ENCODE results near the gene C19orf25.
A peak's percentile ranks its signal among the peaks of the same experiment; 100 is the strongest.
"Not testable (repeated sequence)": the region's sequence is repeated elsewhere in the genome, so short reads cannot be mapped to it uniquely, and the experiment has no call there.

Gene C19orf25

DNA sequence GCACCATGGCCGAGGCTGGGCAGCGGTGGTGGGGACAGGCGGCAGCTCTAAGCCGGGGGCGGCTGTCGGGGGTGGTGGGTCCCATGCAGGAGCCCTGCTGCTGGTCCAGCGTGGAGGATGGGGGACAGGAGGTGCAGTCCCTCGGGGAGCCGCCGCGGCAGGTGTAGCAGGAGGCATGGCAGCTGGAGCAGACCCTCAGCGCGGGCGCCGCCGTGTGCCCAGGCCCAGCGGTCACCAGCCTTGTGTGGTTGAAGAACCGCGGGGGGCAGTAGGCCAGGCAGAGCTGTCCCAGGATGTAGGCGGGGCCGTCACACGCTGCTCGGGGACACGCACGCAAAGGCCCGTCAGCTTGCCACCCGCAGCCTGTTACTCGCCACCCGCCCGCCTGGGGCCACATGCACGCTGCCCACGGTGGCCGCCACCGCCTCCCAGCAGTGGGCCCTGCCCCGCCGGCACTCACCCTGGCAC lies 2.9 kb upstream of the C19orf25 start:
- DNase-seq (ENCODE audit: low read depth in 3 of 3), result no peak

DNA sequence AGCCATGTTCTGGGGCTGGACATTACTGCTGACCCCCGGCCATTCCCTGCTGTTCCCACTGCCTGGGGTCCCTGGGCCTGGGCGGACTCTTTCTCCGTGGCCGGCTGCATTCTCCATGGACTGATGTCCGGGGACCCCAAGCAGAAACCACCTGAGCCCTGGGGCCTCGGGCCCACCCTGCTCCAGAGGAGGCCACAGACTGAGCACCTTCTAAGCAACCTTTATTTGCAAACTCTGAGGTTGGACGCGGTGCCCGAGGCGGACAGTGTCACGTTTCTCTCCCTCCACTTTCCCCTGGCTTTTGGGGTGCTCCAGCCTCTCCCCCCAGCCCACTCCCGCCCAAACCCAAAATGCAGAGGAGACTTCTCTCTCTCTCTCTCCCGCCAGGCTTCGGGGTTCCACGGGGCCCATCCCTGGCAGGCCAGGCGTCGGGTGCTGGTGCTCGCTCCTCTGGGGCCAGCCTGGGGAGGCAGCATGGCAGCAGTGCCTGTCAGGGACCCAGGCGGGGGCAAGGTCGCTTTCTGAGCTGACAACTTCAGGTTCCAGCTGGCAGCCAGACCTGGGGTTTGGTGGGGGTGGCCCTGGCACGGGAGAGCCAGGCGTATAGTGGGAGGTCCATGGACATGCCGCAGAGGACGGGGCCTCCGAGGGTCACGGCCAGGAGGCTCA lies 2.3 kb upstream of the C19orf25 start:
- DNase-seq (ENCODE audit: low read depth in 3 of 3), result no peak

DNA sequence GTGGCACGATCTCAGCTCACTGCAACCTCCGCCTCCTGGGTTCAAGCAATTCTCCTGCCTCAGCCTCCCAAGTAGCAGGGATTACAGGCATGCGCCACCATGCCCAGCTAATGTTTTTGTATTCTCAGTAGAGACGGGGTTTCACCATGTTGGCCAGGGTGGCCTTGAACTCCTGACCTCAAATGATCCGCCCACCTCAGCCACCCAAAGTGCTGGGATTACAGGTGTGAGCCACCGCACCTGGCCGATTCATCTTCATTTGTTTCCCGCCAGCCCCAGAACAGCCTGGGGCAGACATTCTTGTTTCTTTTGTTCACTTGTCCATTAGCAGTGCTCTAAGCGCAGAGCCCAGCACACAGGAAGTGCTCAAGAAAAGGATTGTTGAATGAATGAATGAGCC lies 2.0 kb downstream of the C19orf25 start:
- not testable (repeated sequence) for DNase-seq (ENCODE audit: low read depth in 3 of 3)

DNA sequence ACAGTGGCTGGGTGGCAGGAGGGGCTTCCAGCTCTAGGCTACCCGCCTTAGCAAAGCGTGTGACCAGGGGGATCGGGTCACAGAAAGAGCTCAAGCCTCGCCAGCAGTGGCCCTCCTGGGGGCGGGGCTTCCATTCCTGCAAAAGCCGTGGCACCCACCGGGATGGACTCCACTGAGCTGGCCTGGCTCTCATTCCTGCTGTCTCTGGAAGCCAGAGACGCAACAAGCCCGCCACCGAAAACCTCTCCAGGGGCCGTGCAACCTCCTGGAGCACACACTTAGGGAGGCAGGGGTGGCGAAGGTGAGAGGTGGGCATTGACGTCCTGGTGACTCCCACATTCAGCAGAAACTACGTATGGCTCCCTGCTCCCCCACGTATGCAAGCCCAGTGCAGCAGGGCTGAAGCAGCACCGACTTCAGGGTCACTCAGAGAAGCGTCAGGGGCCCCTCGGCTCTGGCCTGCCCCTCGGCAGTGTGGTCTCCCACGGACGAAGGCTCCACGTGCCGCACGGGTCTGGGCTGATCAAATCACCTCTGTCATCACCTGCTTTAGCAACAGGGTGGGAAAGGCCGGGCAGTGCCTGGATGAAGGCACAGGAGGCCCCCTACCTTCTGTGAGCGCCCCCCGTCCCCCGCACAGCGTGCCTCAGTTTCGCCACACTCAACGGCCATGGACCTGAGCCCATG lies 3.1 kb downstream of the C19orf25 start:
- no peak for DNase-seq (ENCODE audit: low read depth in 3 of 3)

DNA sequence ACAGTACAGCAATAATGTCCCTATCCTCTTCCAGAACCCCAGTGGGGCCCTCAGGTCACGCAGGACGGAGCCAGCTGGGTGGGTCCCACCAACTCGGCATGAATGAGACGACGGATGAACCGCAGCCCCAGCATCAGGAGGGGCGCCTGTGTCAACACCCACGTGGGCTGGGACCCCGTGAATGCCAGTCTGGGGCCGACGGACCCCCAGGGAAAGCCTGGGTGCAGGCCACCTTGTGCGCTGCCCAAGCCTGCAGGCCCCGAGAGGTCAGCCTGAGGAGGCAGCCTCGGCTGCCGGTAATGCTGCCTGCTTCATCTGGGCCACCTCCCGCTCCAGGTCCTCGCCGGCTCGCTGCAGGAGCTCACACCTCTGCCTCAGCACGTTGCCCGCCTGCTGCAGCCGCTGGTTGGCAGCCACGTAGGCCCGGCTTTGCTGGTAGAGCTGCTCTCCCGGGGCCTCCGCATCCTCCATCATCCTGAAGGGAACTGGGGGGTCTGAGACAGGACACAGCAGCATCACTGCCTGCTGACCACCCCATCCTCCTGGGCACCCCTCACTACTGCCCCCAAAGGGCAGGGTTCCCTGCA lies 4.2 kb downstream of the C19orf25 start:
- DNase-seq (ENCODE audit: low read depth in 3 of 3), result no peak

DNA sequence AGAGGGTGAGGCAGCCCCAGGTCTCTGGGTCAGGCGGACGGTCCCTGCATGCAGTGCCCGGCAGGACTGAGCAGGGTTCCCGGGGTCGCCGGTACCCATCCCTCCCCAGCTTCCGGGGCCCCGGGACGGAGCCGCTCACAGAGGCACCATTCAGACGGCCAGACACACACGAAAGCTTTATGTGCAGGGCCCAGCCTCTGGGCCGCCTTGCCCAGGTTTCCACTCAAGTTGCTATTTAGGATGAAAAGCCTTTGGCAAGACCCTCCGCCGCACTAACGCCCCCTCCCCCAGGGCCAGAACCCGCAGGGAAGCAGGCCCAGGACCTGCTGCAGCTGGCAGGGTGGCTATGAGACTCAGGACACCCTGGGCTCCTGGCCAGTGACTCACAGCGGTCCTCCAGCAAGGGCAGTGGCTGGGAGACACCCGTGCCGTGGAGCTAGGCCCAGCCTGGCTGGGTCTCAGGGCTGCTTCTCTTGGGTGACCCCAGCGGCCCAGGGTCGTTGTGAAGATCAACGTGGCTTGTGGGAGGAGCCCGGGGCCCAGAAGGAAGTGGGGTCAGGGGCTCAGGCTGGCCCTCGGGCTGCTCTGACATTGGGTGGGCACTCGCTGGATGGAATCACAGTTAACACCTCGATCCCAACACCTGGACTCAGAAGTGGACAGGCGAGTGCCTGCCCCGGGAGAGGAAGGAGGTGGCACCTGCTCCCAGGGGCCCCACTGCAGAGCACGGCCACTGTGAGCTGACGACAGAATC lies 4.8 kb downstream of the C19orf25 start:
- no peak for DNase-seq (ENCODE audit: low read depth in 3 of 3)

DNA sequence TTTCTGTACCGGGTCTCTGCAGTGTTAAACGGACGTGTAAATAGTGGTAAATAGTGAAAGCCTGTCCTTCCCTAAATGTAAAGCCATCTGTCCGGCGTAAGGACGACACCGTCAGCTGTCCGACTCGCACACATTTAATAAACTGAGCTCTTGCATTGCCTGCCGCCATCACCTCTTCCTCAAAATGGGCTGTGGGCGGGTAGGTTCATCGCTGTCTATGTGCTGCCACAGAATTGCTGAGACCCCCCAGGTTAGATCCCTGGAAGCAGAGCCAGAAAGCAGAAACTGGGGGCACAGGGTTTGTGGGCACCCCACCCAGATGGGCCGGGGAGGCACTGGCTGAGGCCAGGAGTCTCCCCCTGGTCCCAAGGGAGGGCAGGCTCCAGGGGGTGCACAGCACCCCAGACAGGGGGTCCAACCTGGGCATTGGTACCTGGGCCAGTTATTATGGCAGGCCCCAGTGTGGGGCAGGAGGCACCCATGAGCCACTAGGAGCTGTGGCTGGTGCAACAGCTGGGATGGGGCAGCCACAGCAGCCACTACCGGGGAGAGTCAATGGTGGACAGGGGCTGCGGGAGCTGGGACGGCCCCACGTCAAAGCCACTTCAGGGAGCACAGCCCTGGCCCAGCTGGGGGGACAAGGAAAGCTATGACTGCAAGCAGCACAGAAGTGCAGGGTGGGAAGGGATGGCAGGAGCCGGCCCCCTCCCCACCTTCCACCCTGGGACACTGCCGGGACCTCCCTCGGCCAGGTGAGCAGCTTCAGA lies 5.7 kb downstream of the C19orf25 start:
- no peak for DNase-seq (ENCODE audit: low read depth in 3 of 3)

DNA sequence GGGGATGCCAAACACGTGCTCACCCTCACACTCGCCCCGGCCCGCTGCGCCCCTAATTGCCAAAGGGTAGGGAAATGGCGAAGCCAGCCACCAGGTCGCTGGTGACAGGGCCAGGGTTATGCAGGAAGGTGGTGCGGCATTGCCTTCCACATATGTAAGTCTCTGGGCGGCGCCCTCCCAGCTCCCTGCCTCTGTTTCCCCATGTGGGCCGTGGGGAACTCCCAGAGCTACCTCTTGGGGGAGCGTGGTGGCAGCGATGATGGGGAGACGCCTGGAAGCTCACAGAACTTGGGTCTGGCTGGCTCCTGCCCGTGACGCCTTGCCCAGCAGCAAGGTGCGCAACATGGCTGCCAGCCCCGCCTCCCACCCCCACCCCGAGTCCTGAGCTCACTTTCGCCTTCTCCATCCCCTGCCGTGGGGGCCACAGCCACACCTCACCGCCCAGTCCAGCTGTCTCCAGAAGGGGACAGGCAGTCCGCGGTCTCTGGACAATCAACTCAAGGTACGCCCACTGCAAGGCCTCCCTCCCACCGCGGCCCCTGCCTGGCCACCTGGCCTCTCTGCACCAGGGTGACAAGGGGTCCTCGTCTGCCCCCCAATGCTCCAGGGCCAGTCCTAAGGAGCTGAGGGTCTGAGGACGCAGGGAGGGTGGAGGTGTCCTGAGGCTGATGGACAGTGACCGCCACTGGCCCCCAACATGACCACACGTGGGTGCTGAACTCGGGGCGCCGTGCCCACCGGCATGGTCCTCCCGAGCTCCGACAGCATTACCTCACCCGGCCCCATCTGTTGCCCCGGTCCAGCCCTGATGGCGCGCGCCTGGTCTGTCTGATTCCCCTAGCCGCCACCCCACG lies 6.6 kb downstream of the C19orf25 start:
- DNase-seq (ENCODE audit: low read depth in 3 of 3), result no peak

DNA sequence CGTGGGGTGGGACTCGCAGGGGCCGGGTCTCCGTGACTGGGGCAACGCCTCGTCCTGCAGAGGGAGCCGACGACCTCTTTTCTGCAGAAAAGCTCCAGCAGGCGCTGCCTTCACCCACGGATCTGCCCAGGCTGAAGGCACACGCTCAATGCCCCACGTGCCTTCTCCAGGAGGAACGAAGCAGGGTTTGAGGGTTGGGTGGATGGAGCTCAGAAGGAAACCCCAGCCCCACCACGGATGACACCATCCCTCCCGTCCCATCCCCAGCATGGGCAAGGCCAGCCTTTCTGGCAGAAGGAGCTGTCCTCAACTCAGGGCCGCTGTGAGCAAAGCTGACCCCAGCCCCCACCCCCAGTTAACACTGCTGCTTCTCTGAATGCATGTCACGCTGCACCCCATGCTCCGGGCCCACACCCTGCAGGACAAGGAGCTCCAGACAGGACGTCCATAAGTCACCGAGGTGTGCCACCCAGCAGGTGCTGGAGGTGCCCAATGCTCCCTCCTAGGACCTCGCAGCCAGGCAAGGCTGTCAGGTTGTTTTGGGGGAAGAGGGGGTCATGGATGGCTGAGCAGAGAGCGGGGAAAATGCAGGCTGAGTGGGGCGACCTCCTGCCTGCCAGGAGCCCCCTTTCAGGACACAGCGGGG lies 7.4 kb downstream of the C19orf25 start:
- no peak for DNase-seq (ENCODE audit: low read depth in 3 of 3)

DNA sequence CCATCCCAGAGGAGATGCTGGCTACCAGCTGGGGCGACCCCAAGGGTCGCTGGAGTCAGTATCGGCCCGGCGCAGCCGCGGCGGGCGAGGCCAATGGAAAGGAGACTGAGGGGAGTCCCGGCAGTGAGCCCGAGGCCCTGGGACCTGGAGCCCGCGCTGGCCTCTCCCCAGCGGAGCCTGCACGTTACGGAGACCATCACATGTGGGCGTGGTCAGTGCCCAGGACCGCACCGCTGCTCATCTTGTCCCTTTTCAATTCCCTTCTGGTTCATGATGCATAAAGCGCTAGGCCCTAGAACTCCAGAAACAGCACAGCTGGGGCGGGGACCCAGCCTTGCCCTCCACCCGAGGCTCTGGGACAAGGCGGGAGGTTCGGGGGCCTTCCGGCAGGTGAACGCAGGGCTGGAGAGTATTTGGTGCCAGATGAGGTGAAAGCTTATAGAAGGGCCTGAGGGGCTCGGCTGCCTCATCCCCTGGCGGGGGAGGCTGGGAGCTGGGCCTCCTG lies 8.0 kb downstream of the C19orf25 start:
- no peak for DNase-seq (ENCODE audit: low read depth in 3 of 3)

DNA sequence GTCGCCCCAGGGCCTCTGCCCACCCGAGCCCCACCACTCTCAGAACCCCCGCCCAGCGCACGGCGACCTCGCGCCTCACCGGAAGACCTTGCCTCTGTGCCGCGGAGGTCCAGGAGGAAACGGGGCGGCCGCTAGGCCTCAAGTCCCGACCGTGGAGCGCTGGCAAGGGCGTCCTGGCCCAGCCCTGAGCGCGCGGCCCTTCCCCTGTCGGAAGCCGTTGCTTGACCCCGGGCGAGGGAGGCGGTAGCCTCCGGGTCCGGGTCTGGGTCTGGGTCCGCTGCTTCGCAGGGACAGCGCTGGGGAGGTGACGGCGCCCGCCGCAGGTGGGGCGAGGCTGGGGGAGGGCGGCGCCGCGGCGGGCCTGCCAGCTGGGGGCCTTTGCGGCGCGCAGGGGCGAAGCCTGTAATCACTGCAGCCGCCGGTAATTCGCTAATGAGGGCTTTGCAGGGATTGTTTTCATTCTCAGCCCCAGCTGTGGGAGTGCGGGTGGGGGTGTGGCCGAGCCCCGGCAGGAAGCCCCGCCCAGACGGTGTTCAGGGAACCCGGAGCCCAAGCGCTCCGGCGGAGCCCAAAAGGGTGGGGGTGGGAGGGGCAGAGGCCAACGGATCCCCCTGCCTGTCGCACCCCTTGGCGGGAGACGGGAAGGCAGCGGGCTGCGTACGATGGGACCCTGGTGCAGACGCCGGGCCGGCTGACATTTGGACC lies 8.6 kb downstream of the C19orf25 start:
- DNase-seq (ENCODE audit: low read depth in 3 of 3), result peak in 2 of 3 donors; percentile 43 to 60

DNA sequence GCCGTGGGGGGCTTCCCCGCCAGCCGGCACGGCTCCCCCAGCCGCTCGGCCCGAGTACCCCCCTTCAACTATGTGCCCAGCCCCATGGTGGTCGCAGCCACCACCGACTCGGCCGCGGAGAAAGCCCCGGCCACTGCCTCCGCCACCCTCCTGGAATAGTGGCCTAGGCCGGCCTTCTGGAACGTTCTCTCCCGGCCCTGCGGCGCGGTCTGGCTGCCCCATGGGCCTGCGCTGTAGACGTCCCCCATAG lies 9.0 kb downstream of the C19orf25 start:
- DNase-seq (ENCODE audit: low read depth in 3 of 3), result no peak

DNA sequence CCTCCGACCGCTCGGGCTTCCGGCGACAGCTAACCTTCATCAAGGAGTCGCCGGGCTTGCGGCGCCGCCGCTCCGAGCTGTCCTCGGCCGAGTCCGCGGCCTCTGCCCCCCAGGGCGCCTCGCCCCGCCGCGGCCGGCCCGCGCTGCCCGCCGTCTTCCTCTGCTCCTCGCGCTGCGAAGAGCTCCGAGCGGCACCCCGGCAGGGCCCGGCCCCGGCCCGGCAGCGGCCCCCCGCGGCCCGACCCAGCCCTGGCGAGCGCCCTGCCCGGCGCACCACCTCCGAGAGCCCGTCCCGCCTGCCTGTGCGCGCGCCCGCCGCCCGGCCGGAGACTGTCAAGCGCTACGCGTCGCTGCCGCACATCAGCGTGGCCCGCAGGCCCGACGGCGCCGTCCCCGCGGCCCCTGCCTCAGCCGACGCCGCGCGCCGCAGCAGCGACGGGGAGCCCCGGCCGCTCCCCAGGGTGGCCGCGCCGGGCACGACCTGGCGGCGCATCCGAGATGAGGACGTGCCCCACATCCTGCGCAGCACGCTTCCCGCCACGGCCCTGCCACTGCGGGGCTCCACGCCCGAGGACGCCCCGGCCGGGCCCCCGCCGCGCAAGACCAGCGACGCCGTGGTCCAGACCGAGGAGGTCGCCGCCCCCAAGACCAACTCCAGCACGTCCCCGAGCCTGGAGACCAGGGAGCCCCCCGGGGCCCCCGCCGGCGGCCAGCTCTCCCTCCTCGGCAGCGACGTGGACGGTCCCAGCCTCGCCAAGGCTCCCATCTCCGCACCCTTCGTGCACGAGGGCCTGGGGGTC lies 9.6 kb downstream of the C19orf25 start:
- DNase-seq (ENCODE audit: low read depth in 3 of 3), result no peak

DNA sequence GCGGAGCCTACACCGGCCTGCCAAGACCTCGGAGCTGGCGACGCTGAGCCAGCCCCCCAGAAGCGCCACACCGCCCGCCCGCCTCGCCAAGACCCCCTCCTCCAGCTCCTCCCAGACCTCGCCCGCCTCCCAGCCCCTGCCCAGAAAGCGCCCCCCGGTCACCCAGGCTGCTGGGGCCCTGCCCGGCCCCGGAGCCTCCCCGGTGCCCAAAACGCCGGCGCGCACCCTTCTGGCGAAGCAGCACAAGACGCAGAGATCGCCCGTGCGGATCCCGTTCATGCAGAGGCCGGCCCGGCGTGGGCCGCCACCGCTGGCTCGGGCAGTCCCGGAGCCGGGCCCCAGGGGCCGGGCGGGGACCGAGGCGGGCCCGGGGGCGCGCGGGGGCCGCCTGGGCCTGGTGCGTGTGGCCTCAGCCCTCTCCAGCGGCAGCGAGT lies 10.2 kb downstream of the C19orf25 start:
- no peak for DNase-seq (ENCODE audit: low read depth in 3 of 3)

DNA sequence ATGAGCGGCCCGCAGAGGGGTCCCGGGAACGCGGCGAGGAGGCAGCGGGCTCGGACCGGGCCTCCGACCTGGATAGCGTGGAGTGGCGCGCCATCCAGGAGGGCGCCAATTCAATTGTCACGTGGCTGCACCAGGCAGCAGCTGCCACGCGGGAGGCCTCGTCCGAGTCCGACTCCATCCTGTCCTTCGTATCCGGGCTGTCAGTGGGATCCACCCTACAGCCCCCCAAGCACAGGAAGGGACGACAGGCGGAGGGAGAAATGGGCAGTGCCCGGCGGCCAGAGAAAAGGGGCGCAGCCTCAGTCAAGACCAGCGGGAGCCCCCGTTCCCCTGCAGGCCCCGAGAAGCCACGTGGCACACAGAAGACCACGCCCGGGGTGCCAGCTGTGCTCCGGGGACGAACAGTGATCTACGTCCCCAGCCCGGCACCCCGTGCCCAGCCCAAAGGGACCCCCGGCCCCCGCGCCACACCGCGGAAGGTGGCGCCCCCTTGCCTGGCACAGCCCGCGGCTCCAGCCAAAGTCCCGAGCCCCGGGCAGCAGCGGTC lies 10.7 kb downstream of the C19orf25 start:
- no peak for DNase-seq (ENCODE audit: low read depth in 3 of 3)

DNA sequence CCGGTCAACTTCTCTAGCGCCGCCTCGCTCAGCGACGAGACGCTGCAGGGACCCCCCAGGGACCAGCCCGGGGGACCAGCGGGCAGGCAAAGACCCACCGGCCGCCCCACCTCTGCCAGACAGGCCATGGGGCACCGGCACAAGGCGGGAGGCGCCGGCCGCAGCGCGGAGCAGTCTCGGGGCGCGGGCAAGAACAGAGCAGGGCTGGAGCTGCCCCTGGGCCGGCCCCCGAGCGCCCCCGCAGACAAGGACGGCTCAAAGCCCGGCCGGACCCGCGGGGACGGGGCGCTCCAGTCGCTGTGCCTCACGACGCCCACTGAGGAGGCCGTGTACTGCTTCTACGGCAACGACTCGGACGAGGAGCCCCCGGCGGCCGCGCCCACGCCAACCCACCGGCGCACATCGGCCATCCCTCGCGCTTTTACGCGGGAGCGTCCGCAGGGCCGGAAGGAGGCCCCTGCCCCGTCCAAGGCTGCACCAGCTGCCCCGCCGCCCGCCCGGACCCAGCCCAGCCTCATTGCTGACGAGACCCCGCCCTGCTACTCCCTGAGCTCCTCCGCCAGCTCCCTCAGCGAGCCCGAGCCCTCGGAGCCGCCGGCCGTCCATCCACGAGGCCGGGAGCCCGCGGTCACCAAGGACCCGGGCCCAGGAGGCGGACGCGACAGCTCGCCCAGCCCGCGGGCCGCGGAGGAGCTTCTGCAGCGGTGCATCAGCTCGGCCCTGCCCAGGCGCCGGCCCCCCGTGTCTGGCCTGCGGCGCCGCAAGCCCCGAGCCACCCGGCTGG lies 11.3 kb downstream of the C19orf25 start:
- DNase-seq (ENCODE audit: low read depth in 3 of 3), result no peak

DNA sequence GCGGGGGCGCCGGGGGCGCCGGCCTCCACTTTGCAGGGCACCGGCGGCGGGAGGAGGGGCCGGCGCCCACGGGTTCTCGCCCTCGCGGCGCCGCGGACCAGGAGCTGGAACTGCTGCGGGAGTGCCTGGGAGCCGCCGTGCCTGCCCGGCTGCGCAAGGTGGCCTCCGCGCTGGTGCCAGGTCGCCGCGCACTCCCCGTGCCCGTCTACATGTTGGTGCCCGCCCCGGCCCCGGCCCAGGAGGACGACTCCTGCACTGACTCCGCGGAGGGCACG lies 11.9 kb downstream of the C19orf25 start:
- DNase-seq (ENCODE audit: low read depth in 3 of 3), result no peak
